GM12875 (cell line): Measurements from ENCODE around the gene TBCD.

Source experiments
- H3K4me3 ChIP-seq: one replicate; pipeline ENCODE4 v1.5.1; 2011; ENCODE audit warnings: low read depth, low read length, control low read depth
- CTCF ChIP-seq: IDR thresholded peaks from 2 replicates; pipeline ENCODE4 v1.5.1; 2011; ENCODE audit warnings: low read depth, mild to moderate bottlenecking, control low read depth, inconsistent platforms, low read length, moderate library complexity, borderline replicate concordance; ENCODE audit not compliant: insufficient read depth

The TBCD gene

DNA sequence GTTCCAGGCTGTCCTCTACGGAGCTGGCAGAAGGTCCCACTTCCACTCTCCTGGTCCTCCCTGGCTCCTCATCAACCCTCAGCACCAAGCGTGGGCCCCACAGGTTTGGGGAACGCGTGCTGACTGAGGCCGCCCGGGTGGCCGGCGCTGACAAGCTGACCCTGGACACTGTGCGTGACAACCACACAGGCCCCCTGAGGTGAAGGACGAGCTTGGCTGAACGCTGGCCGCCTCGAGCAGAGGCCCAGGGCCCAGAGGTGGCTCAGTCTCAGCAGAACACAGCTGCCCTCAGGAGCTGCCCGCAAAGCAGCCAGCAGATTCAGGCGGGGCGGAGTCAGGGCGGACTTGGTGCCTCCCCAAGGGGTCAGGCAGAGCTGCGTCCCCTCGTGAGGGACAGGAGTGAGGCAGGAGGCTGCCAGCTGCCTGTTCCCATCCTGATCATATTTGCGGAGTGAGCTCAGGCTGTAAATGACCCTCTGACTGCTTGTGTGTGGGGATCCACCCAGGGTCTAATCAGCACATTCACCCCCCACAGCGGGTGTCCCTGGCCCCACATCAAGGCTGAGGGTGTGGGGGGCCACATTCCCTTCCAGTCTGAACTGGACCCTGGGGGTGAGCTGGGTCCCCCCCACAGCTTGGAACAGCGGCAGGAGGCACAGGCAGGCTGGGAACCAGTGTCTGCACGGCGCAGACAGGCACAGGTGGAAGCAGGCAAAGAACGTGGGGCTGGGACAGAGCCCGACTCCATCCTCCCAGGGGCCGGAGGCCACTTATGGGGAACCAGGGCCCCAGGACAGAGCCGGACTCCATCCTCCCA, 222.5 kb downstream of the TBCD start:
- no peak for TF ChIP-seq CTCF
- no peak overlapping the region for H3K4me3 ChIP-seq

DNA sequence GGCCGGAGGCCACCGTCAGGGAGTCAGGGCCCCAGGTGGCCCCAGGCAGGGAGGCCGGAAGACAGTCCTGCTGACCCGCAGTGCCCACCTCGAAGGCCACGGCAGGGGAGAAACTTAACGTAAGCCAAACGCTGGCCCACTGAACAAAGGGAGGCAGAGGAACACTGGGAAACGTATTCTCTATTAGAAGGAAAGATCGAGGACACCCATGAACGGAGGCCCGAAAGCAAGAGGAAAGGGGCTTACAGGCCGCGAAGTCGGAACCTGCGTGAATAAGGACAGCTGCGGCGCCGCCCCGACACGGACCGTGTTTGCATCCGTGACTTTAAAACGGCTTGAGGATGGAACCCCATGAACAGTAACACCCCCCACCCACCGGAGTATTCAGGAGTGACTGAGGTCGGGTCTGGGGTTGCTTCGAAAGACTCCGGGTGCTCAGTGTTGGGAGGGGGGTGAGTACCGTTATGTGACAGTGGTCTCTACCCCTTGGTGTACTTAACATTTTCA, 225.2 kb downstream of the TBCD start:
- no peak for TF ChIP-seq CTCF

GRCh38 chr17:82977606-82978005, 225.7 kb downstream of the TBCD start:
- H3K4me3 ChIP-seq = no peak overlapping the region
- no peak for TF ChIP-seq CTCF

More for the DNA sequence above, 225.2 kb downstream of the TBCD start:
- H3K4me3 ChIP-seq = no peak overlapping the region

DNA sequence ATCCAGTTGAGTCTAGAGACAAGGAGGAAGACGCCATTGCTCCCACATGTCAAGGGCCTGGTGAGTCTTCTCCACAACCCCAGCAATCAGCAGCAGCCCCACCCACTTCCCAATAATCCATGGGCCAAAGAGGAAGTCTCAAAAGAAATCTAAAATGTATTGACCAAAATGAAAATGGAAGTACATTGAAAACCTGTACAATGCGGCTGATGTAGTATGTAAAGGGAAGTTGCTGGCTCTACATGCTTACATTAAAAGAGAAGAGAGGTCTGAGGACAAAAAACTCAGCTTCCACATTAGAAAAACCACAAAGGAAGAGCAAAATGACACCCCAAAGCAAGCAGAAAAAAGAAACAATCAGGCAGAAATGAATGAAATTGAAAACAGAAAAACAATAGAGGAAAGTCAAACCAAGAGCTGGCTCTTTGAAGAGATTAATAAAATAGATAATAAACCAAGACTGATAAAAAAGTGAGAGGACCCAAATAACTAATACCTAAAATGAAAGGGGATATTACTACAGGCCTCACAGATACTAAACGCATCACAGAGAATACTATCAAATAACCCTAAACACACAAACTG, 227.0 kb downstream of the TBCD start:
- no peak for TF ChIP-seq CTCF
- no peak overlapping the region for H3K4me3 ChIP-seq

DNA sequence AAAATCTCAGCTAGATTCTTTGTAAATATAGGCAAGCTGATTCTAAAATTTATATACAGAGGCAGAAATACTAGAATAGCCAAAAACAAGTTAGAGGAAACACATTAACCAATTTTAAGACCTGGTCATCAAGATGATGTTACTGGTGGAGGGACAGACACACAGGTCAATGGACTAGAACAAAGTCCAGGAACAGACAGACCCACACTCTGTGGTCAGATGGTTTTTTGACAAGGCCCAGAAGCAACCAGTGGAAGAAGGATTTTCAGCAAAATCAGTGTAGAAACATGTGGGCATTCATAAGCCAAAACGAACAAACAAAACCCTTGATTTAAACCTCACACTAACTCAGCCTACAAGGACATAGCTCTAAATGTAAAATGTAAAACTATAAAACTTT, 227.9 kb downstream of the TBCD start:
- no peak overlapping the region for H3K4me3 ChIP-seq
- TF ChIP-seq CTCF = no peak

- H3K4me3 ChIP-seq = no peak overlapping the region
- TF ChIP-seq CTCF = no peak
These were observed 228.8 kb downstream of the TBCD start for GRCh38 chr17:82980632-82981031.
